Spinal cord (tissue), 10 donors: ENCODE results near the gene LRP1B. TPM values are rescaled to one million over a fixed set of nuclear protein-coding genes. Genes with fewer than 3 reads are reported as not detected.

Experiments used
- DNase-seq, 6 donors: peaks; one replicate each; pipeline versions ENCODE4 v3.0.0 to v3.0.0-alpha.2; 2013 to 2015; ENCODE audit warnings: low spot score in 6 of 6, low read depth in 4 of 6
- H3K27ac ChIP-seq: one replicate; pipeline ENCODE4 v1.5.1; 2013; ENCODE audit warnings: low read depth, low read length, control low read depth
- H3K27me3 ChIP-seq: one replicate; pipeline ENCODE4 v1.6.1; 2013; ENCODE audit warnings: low read length; ENCODE audit not compliant: control insufficient read depth, insufficient read depth
- H3K36me3 ChIP-seq: one replicate; pipeline ENCODE4 v1.6.1; 2013; ENCODE audit warnings: low read length; ENCODE audit not compliant: control insufficient read depth, insufficient read depth
- H3K4me1 ChIP-seq: one replicate; pipeline ENCODE4 v1.6.1; 2013; ENCODE audit warnings: low read length; ENCODE audit not compliant: control insufficient read depth, insufficient read depth
- H3K4me3 ChIP-seq: one replicate; pipeline ENCODE4 v1.5.1; 2013; ENCODE audit warnings: low read depth, low read length, control low read depth
- H3K9me3 ChIP-seq: one replicate; pipeline ENCODE4 v1.6.1; 2013; ENCODE audit warnings: low read length; ENCODE audit not compliant: control insufficient read depth, insufficient read depth
- WGBS: methylation state at CpG from one replicate; pipeline ENCODE4 v1.1.5; 2013; ENCODE audit warnings: missing lambda C conversion rate; ENCODE audit not compliant: insufficient coverage; 5-methylcytosine and 5-hydroxymethylcytosine counted together
- polyA plus RNA-seq, 2 donors: library from polyadenylated mRNA; unstranded; fragments of 120-200 nt; gene quantifications; one replicate each; pipeline ENCODE4 v1.2.1, GENCODE V29; 2013; ENCODE audit not compliant: insufficient read length in 2 of 2
- total RNA-seq, 2 donors: library from RNA; depleted of rRNA in 1 of 2; stranded (reverse); fragments of 120-200 nt in 1 of 2; fragments of >200 nt in 1 of 2; gene quantifications; one replicate each; pipeline versions ENCODE4 v1.2.3 to v1.2.4, GENCODE V29; 2013 to 2014
- donor health status: healthy.

LRP1B gene
- total and polyA plus RNA-seq, 4 donors: 22.1 to 70.2 (median 32.1) TPM

DNA sequence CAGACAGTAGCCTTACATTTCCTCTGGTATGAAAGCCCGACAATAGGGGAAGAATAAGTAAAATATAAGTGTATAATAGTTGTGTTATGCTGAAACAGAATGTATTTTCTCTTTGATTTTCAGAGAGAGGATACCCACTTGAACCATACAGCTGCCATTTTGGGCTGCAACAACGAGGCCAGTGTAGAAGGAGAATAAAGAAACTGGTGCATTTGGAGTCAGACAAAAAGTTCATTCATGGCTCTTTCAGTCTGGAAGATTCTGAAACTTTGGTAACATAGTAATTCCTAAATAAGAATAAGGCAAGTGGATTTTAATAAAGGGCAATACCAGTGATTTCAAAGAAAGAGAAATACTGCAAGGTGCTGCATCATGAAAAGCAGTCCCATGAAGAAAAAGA, 610.9 kb downstream of the LRP1B start:
- Histone ChIP-seq H3K4me1 (no peaks in the 10 kb centered on the region), H3K27ac (peak overlapping the region; percentile 31), H3K36me3 (no peaks in the 10 kb centered on the region), H3K27me3 (no peaks in the 10 kb centered on the region), H3K4me3 (no peak overlapping the region), H3K9me3 (no peaks in the 10 kb centered on the region)
- WGBS: no CpG with 5 or more reads among the region's 2 CpGs
- DNase-seq: peak in 2 of 6 donors; percentile 45 to 56

GRCh38 chr2:141517852-141518421, 612.9 kb downstream of the LRP1B start:
- Histone ChIP-seq H3K4me1 (no peaks in the 10 kb centered on the region), H3K36me3 (no peaks in the 10 kb centered on the region), H3K9me3 (no peaks in the 10 kb centered on the region), H3K27ac (no peak overlapping the region), H3K27me3 (no peaks in the 10 kb centered on the region), H3K4me3 (no peak overlapping the region)
- 100% methylated on average over 1 of the region's 2 CpGs for WGBS
- no peak for DNase-seq

DNA sequence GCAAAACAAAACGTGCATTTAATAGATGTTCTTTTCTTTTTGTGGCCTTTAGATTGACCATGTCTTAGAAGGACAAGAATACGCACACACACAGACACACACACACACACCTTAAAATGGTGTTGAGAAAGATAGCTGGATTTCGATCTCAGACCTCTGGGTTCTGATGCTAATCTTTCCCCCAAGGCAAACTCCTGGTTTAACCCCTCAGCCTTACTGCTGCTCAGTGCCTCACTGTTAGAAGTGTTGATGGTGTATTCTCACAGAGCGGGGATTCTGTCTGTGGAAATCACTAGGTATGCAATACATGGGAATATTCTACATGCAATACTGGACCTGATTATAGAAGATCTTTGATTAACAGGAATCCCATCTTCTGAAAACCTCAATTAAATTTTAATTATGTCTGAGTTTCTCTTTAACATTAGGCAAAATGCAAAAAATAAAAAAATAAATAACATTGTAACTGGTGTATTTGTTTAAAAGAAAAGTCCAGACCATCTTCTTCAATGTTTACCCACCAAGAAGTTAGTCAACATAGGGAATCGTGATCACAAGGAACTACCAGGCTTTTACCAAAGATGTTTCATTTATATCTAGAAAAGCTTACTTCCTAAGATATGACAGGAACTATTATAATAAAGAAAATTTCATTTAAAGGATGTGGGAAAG, 613.5 kb downstream of the LRP1B start:
- H3K27me3 ChIP-seq: no peaks in the 10 kb centered on the region
- no peaks in the 10 kb centered on the region for H3K4me1 ChIP-seq
- H3K9me3 ChIP-seq: no peaks in the 10 kb centered on the region
- H3K36me3 ChIP-seq: no peaks in the 10 kb centered on the region
- no peak overlapping the region for H3K4me3 ChIP-seq
- no peak for DNase-seq
- WGBS: no CpG with 5 or more reads among the region's 5 CpGs
- no peak overlapping the region for H3K27ac ChIP-seq

DNA sequence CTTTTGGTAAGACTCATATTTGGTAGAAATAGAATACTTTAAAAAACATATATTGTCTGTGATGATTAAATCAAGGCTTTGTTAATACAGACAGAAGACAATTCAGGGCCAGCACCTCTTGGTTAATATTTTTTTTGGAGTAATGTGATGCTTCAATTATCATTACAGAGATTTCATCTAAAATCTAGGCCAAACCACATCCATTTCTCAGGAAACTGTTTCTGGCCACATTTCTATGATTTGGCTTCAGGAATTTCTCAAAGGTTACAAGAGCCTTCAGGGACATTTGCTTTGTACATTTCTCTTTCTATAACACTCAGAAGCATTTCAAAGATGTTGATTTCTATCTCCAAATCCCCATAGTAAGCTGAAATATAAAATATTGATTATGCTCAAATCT, 614.9 kb downstream of the LRP1B start:
- no peak overlapping the region for H3K27ac ChIP-seq
- H3K27me3 ChIP-seq: no peaks in the 10 kb centered on the region
- H3K4me1 ChIP-seq: no peaks in the 10 kb centered on the region
- no peak overlapping the region for H3K4me3 ChIP-seq
- H3K9me3 ChIP-seq: no peaks in the 10 kb centered on the region
- H3K36me3 ChIP-seq: no peaks in the 10 kb centered on the region
- no peak for DNase-seq

GRCh38 chr2:141513853-141514252, 617.0 kb downstream of the LRP1B start:
- no peaks in the 10 kb centered on the region for H3K9me3 ChIP-seq
- 0% methylated on average over 1 of the region's 2 CpGs for WGBS
- no peaks in the 10 kb centered on the region for H3K36me3 ChIP-seq
- no peaks in the 10 kb centered on the region for H3K27me3 ChIP-seq
- no peak overlapping the region for H3K4me3 ChIP-seq
- no peaks in the 10 kb centered on the region for H3K4me1 ChIP-seq
- DNase-seq: no peak
- H3K27ac ChIP-seq: no peak overlapping the region

GRCh38 chr2:141508806-141509595, 621.8 kb downstream of the LRP1B start:
- no peaks in the 10 kb centered on the region for H3K4me1 ChIP-seq
- DNase-seq: peak in 1 of 6 donors; percentile 55
- H3K27ac ChIP-seq: no peak overlapping the region
- no peaks in the 10 kb centered on the region for H3K9me3 ChIP-seq
- no peaks in the 10 kb centered on the region for H3K27me3 ChIP-seq
- H3K4me3 ChIP-seq: no peak overlapping the region
- no CpG with 5 or more reads among the region's 5 CpGs for WGBS
- no peaks in the 10 kb centered on the region for H3K36me3 ChIP-seq

GRCh38 chr2:141508086-141508752, 622.6 kb downstream of the LRP1B start:
- no peak overlapping the region for H3K4me3 ChIP-seq
- no peaks in the 10 kb centered on the region for H3K36me3 ChIP-seq
- H3K27ac ChIP-seq: no peak overlapping the region

DNA sequence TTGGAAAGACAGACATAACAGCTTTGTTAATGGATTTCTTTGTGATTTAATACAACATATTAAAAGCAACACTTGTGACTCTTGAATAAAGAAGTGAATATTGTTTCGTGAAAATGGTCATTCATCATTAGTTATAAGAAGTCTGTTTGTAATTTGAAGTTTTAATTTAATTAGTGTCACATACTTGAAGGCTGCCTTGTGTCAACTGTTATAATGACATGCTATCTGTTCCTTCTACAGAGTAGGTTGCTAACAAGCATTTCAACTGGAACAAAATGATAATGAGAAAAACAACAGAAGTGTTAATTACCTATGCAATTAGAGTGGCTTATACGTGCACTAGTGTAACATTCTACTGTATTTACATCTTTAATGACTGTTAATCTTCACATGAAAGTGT, 624.7 kb downstream of the LRP1B start:
- no CpG with 5 or more reads among the region's 2 CpGs for WGBS
- H3K27ac ChIP-seq: no peak overlapping the region
- H3K4me1 ChIP-seq: no peaks in the 10 kb centered on the region
- peak in 2 of 6 donors; percentile 29 to 65 for DNase-seq
- H3K9me3 ChIP-seq: no peaks in the 10 kb centered on the region
- no peaks in the 10 kb centered on the region for H3K36me3 ChIP-seq
- H3K27me3 ChIP-seq: no peaks in the 10 kb centered on the region
- H3K4me3 ChIP-seq: no peak overlapping the region

More at GRCh38 chr2:141508086-141508752, 622.6 kb downstream of the LRP1B start:
- no peaks in the 10 kb centered on the region for H3K4me1 ChIP-seq
- DNase-seq: no peak
- H3K9me3 ChIP-seq: no peaks in the 10 kb centered on the region
- no peaks in the 10 kb centered on the region for H3K27me3 ChIP-seq

DNA sequence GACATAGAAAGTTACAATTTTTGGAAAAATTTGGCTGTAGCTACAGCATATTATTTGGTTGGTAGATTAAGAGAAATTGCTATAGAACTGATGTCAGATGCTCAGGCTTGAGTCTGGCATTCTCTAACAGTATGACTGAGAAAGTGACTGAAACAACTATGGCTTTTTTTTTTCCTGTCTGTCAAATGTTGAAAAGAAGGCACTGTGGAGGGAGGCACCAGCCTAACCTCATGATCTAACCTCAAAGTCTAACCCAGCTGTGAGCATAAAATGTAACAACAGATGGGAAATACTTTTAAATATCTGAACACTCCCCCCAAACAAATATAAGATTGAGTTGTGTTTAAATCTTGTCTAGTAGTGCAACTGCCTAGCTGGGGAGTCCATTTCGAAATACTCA, 629.1 kb downstream of the LRP1B start:
- no peak for DNase-seq
- no CpG with 5 or more reads among the region's 1 CpG for WGBS
- no peak overlapping the region for H3K27ac ChIP-seq
- no peaks in the 10 kb centered on the region for H3K27me3 ChIP-seq
- H3K4me1 ChIP-seq: no peaks in the 10 kb centered on the region
- no peaks in the 10 kb centered on the region for H3K36me3 ChIP-seq
- H3K4me3 ChIP-seq: no peak overlapping the region
- no peaks in the 10 kb centered on the region for H3K9me3 ChIP-seq
